ENCODE results near the gene AGT.

AGT gene

DNA sequence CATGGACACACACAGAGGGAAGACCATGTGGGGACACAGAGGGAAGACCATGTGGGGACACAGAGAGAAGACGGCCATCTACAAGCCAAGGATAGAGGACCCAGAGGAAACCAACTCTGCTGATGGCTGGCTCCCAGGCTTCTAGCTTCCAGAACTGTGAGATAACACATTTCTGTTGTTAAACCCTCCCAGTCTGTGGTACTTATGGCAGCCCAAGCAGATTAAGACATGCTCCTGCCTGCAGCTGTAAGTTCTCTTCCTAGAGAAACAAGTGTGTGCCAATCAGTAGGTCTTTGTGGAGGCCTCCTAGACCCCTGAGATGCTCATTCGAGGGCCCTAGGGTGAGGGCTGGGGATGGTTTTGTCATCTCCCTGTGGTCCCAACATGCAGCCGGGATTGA, 2.7 kb downstream of the AGT start:
- TF ChIP-seq, protein P1, sequence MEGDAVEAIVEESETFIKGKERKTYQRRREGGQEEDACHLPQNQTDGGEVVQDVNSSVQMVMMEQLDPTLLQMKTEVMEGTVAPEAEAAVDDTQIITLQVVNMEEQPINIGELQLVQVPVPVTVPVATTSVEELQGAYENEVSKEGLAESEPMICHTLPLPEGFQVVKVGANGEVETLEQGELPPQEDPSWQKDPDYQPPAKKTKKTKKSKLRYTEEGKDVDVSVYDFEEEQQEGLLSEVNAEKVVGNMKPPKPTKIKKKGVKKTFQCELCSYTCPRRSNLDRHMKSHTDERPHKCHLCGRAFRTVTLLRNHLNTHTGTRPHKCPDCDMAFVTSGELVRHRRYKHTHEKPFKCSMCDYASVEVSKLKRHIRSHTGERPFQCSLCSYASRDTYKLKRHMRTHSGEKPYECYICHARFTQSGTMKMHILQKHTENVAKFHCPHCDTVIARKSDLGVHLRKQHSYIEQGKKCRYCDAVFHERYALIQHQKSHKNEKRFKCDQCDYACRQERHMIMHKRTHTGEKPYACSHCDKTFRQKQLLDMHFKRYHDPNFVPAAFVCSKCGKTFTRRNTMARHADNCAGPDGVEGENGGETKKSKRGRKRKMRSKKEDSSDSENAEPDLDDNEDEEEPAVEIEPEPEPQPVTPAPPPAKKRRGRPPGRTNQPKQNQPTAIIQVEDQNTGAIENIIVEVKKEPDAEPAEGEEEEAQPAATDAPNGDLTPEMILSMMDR (IDR thresholded peaks at IDR 0.05; ENCODE audit: borderline replicate concordance, insufficient read depth, low read depth, low read length) = no peak
- H3K4me3 ChIP-seq (ENCODE audit: low read depth, low read length) = no peak overlapping the region

DNA sequence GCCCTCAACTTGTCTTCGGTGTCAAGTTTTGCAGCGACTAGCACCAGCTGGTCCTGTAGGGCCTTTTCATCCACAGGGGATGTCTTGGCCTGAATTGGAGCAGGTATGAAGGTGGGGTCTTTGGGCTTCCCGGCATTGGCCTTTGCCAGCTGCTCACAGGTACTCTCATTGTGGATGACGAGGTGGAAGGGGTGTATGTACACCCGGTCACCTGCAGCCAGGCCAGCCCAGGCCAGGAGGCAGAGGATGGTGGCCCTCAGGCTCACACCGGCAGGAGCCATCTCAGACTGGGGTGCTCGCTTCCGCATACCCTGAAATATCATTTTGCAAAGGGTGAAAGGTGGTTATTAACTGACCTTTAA, 3.4 kb downstream of the AGT start:
- H3K4me3 ChIP-seq (ENCODE audit: low read depth, low read length) = no peak overlapping the region
- TF ChIP-seq, protein P1 (IDR thresholded peaks at IDR 0.05; ENCODE audit: borderline replicate concordance, insufficient read depth, low read depth, low read length) = no peak

DNA sequence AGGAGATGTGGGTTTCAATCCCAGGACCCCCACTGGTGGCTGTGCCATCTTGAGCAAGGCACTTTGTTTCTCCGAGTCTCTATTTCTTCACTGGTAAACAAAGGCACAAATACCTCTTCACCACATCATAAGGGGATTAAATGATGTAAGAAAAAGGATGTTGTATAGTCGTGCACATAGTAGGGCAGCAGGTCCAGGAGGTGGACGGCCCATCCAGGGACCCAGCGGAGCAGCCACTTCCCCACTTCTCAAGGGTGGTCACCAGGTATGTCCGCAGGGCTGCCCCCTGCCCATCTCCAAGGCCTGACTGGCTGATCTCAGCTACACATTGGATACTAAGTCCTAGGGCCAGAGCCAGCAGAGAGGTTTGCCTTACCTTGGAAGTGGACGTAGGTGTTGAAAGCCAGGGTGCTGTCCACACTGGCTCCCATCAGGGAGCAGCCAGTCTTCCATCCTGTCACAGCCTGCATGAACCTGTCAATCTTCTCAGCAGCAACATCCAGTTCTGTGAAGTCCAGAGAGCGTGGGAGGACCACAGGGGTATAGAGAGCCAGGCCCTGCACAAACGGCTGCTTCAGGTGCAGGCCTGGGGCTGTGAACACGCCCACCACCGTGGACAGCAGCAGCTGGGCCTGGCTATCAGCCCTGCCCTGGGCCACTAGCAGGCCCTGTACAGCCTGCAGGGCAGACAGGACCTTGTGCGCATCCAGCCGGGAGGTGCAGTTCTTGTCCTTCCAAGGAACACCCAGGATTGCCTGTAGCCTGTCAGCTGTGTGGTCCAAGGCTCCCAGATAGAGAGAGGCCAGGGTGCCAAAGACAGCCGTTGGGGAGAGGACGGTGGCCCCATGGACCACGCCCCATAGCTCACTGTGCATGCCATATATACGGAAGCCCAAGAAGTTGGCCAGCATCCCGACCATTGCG, 4.0 kb downstream of the AGT start:
- H3K4me3 ChIP-seq (ENCODE audit: low read depth, low read length) = no peak overlapping the region

DNA sequence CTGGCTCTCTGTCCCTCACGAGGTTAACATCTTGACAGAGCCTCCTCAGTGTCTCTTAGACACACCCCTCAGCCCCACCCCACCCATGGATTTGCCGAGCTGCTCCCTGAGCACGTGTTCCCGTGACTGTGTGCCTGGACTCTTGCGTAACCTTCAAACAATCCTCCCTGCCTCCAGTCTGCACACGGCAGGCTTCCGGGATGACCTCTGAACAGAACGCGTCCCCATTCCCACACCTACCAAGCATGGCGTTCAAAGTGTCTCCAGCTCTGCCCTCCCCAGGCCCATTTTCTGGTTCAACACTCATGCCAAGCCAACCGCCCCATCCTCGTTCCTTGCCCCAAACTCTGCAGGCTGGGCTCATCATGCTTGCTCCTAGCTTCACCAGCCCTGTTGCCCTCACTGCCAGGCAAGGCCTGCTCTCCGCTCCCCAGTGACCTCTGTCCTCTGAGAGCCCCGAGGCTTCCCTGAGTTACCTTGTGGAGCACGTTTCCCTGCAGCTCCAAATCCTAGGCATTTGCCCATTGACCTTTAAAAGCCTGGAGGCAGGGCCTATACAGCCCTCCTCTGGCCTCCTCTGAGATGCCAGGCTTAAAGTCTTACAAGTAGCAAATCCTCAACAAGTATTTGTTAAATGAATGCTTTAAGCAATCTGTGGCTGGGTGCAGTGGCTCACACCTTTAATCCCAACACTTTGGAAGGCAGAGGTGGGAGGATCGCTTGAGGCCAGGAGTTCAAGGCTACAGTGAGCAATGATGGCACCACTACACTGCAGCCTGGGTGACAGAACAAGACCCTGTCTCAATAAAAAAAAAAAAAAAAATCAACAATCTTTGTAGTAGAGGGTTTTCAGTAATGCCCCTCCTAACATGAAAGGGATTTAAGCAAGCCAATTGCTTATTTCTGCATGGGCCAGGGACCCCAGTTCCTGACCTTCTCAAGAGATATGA, 5.0 kb downstream of the AGT start:
- TF ChIP-seq, protein P1 (IDR thresholded peaks at IDR 0.05; ENCODE audit: borderline replicate concordance, insufficient read depth, low read depth, low read length) = no peak

More for the DNA sequence above, 4.0 kb downstream of the AGT start:
- TF ChIP-seq, protein P1 (IDR thresholded peaks at IDR 0.05; ENCODE audit: borderline replicate concordance, insufficient read depth, low read depth, low read length) = no peak

DNA sequence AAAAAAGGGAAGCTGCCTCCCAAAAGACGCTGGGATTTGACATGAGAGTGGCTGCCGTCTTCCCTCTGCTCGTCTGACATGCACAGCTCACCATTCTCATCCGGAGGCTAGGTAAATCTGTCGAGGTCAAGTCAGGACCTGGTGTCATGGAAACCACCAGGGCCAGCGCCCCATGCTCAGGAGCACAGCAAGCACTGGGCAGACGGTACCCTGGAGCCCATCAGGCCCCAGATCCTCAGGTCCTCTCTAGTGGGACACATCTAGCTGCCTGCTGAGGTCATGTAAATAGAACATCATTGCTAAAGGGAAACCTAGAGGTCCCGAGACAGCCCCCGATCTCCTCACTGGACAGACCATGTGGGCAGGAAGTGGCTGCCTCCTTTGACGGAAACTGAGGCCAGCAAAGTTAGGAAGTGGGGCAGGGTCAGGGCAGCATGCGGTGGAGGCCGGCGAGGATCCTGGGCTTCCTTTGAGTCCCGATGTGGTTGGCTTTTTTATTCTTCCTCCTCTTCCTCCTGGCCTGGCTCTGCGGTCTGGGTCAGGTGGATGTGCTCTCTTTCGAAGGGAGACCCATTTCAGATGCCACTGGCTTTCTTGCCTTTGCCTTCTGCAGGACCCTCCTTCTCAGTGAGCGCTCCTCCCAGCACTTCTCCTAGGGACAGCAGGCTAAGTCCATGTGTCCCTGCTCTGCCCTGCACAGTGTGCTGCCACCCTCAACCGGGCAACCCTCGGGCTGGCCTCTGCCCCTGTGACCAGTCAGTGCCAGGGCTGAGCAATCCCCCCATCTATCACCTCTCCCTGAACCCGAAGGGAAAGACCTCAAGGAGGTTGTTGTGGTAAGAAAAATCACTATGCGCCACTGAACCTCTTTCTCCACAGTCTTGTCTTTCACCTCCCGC, 5.9 kb downstream of the AGT start:
- H3K4me3 ChIP-seq (ENCODE audit: low read depth, low read length) = no peak overlapping the region

More for the DNA sequence above, 5.0 kb downstream of the AGT start:
- H3K4me3 ChIP-seq (ENCODE audit: low read depth, low read length) = no peak overlapping the region

More for the DNA sequence above, 5.9 kb downstream of the AGT start:
- TF ChIP-seq, protein P1 (IDR thresholded peaks at IDR 0.05; ENCODE audit: borderline replicate concordance, insufficient read depth, low read depth, low read length) = no peak

All from GM12875 (cell line).